Stomach (tissue), 9 donors: Measurements from ENCODE around the gene RXFP3. TPM values are rescaled to one million over a fixed set of nuclear protein-coding genes. Genes with fewer than 3 reads are reported as not detected.
"Not testable (repeated sequence)": the region's sequence is repeated elsewhere in the genome, so short reads cannot be mapped to it uniquely, and the experiment has no call there.

ENCODE experiments used
- DNase-seq, 2 donors: peaks; one replicate each; pipeline versions ENCODE4 v3.0.0 to v3.0.0-alpha.2; 2013 to 2019
- H3K27ac ChIP-seq, 5 donors: fragments of 200-600 bp in 4 of 5; sonication (generic) in 4 of 5; one replicate each; pipeline ENCODE4 v1.5.1; 2013 to 2019; ENCODE audit warnings: mild to moderate bottlenecking in 1 of 5, moderate library complexity in 1 of 5
- H3K27me3 ChIP-seq, 3 donors: fragments of 200-600 bp; sonication (generic); one replicate each; pipeline ENCODE4 v1.5.1; 2017 to 2019; ENCODE audit warnings: mixed run types in 1 of 3
- H3K36me3 ChIP-seq, 4 donors: fragments of 200-600 bp; sonication (generic); 1 replicate in 3 of 4; 2 replicates in 1 of 4; pipeline ENCODE4 v1.5.1; 2016 to 2019
- H3K4me1 ChIP-seq, 4 donors: fragments of 200-600 bp; sonication (generic); one replicate each; pipeline ENCODE4 v1.5.1; 2016 to 2019
- H3K4me3 ChIP-seq, 4 donors: fragments of 200-600 bp; sonication (generic) in 3 of 4; one replicate each; pipeline ENCODE4 v1.5.1; 2016 to 2019; ENCODE audit warnings: mild to moderate bottlenecking in 1 of 4
- H3K9me3 ChIP-seq, 4 donors: fragments of 200-600 bp; sonication (generic); one replicate each; pipeline ENCODE4 v1.5.1; 2016 to 2019
- CTCF ChIP-seq, 7 experiments: fragments of 450-650 bp in 4 of 7; fragments of 200-600 bp in 3 of 7; sonication (generic) in 3 of 7; IDR thresholded peaks; one replicate each; pipeline ENCODE4 v1.5.1; 2016 to 2019; ENCODE audit warnings: antibody characterized with exemption in 7 of 7, control low read depth in 2 of 7, mild to moderate bottlenecking in 1 of 7
- EP300 ChIP-seq: sonication (generic); formaldehyde crosslinking; IDR thresholded peaks from one replicate; pipeline ENCODE4 v1.6.1; 2017; ENCODE audit warnings: antibody characterized with exemption
- POLR2A ChIP-seq, 4 donors: fragments of 450-650 bp; IDR thresholded peaks; one replicate each; pipeline ENCODE4 v1.6.1; 2016; ENCODE audit warnings: antibody characterized with exemption in 4 of 4, control low read depth in 2 of 4, mild to moderate bottlenecking in 1 of 4, moderate library complexity in 1 of 4
- POLR2AphosphoS5 ChIP-seq, 3 donors: sonication (generic); formaldehyde crosslinking; IDR thresholded peaks; one replicate each; pipeline ENCODE4 v1.6.1; 2016; ENCODE audit warnings: antibody characterized with exemption in 3 of 3
- WGBS, 5 donors: extraction: QIAGEN DNeasy Blood & Tissue Kit in 3 of 5; methylation state at CpG; one replicate each; pipeline versions ENCODE4 v1.1.5 to v1.1.7; 2013 to 2018; 5-methylcytosine and 5-hydroxymethylcytosine counted together
- intact Hi-C: fragments of 100-400 bp; cut with DNase I; formaldehyde crosslinking; loops from one replicate; pipeline ENCODE4 v1.15.1; 2023; ENCODE audit warnings: low total_unique reads
- polyA plus RNA-seq, 3 donors: library from polyadenylated mRNA; stranded (reverse); fragments of 200-250 nt; gene quantifications; one replicate each; pipeline ENCODE4 v1.2.3, GENCODE V29; 2013
- total RNA-seq, 5 donors: library from RNA; depleted of rRNA; stranded (reverse); fragments of >200 nt; gene quantifications; one replicate each; pipeline versions ENCODE4 v1.1.0 to v1.2.3, GENCODE V29; 2014 to 2016
- donor health status: healthy with polysubstance abuse.
- donor health status: Bipolar disorder and iron deficiency.
- donor health status: healthy.

RXFP3 gene
- total and polyA plus RNA-seq, 8 donors: not detected

- peaks cover 13 to 83% (median 39%) of the 10 kb centered on the region in 3 donors for H3K27me3 ChIP-seq
- H3K27ac ChIP-seq: no peak overlapping the region
- H3K4me3 ChIP-seq: no peak overlapping the region
- H3K36me3 ChIP-seq: no peaks in the 10 kb centered on the region
- TF ChIP-seq POLR2AphosphoS5 (IDR thresholded peaks at IDR 0.05) (no peak), CTCF (IDR thresholded peaks at IDR 0.05) (no peak), EP300 (no peak), POLR2A (IDR thresholded peaks at IDR 0.05) (no peak)
- intact Hi-C loops: no loop called here
- H3K9me3 ChIP-seq: no peaks in the 10 kb centered on the region
- 75 to 80% (median 77%) methylated on average over 8 of the region's 8 CpGs for WGBS, 5 donors
- no peak for DNase-seq
- peaks cover 12 to 26% (median 21%) of the 10 kb centered on the region in 4 donors for H3K4me1 ChIP-seq
Observed at GRCh38 chr5:33939556-33940262, 3.5 kb downstream of the RXFP3 start.

GRCh38 chr5:33941090-33941489 lies 4.9 kb downstream of the RXFP3 start:
- TF ChIP-seq POLR2A (IDR thresholded peaks at IDR 0.05) (no peak), CTCF (IDR thresholded peaks at IDR 0.05) (no peak), EP300 (no peak), POLR2AphosphoS5 (IDR thresholded peaks at IDR 0.05) (no peak)
- Histone ChIP-seq H3K4me3 (no peak overlapping the region), H3K36me3 (no peaks in the 10 kb centered on the region), H3K27ac (no peak overlapping the region), H3K4me1 (peaks cover 10 to 19% (median 16%) of the 10 kb centered on the region in 4 donors), H3K9me3 (no peaks in the 10 kb centered on the region), H3K27me3 (peaks cover 13 to 72% (median 32%) of the 10 kb centered on the region in 3 donors)
- intact Hi-C loops: no loop called here
- WGBS, 5 donors: 84 to 91% (median 86%) methylated on average over 5 of the region's 5 CpGs
- DNase-seq: no peak

- peaks cover 0 to 37% (median 0%) of the 10 kb centered on the region in 3 donors for H3K27me3 ChIP-seq
- no peaks in the 10 kb centered on the region for H3K9me3 ChIP-seq
- 54 to 77% (median 61%) methylated on average over 4 to 12 of the region's 12 CpGs for WGBS, 5 donors
- H3K27ac ChIP-seq: no peak overlapping the region
- H3K4me3 ChIP-seq: no peak overlapping the region
- no peaks in the 10 kb centered on the region for H3K4me1 ChIP-seq
- intact Hi-C loops: no loop called here
- DNase-seq: no peak
- no peak for TF ChIP-seq CTCF (IDR thresholded peaks at IDR 0.05)
- no peak for TF ChIP-seq EP300
- no peak for TF ChIP-seq POLR2AphosphoS5 (IDR thresholded peaks at IDR 0.05)
- H3K36me3 ChIP-seq: no peaks in the 10 kb centered on the region
Observed at GRCh38 chr5:33944543-33945132, 8.5 kb downstream of the RXFP3 start.

- H3K9me3 ChIP-seq, H3K36me3 ChIP-seq, H3K27me3 ChIP-seq, intact Hi-C loops, H3K4me3 ChIP-seq, H3K4me1 ChIP-seq, DNase-seq, H3K27ac ChIP-seq: not testable (repeated sequence)
- 72 to 79% (median 77%) methylated on average over 5 of the region's 5 CpGs for WGBS, 5 donors
Observed at GRCh38 chr5:33952175-33952574, 16.0 kb downstream of the RXFP3 start.
